PC-3 (cell line): Measurements from ENCODE around the gene TRIM45.

ENCODE experiments used
- EZH2 ChIP-seq: fragments of 300-600 bp; sonication (generic); IDR thresholded peaks from one replicate; pipeline ENCODE4 v1.6.1; 2017; ENCODE audit warnings: antibody characterized with exemption, mild to moderate bottlenecking, low read length; ENCODE audit not compliant: unreplicated experiment
- EZH2phosphoT487 ChIP-seq: fragments of 300-600 bp; sonication (generic); IDR thresholded peaks from 2 replicates; pipeline ENCODE4 v1.6.1; 2018; ENCODE audit warnings: mild to moderate bottlenecking, antibody characterized with exemption, low read length, borderline replicate concordance
- TF ChIP-seq, protein P1 (sequence below): fragments of 300-600 bp; sonication (generic); conservative IDR thresholded peaks from 2 replicates; pipeline ENCODE4 v1.5.1; 2017; ENCODE audit warnings: antibody characterized with exemption, low read depth, mild to moderate bottlenecking, low read length

- TF ChIP-seq, protein P1, sequence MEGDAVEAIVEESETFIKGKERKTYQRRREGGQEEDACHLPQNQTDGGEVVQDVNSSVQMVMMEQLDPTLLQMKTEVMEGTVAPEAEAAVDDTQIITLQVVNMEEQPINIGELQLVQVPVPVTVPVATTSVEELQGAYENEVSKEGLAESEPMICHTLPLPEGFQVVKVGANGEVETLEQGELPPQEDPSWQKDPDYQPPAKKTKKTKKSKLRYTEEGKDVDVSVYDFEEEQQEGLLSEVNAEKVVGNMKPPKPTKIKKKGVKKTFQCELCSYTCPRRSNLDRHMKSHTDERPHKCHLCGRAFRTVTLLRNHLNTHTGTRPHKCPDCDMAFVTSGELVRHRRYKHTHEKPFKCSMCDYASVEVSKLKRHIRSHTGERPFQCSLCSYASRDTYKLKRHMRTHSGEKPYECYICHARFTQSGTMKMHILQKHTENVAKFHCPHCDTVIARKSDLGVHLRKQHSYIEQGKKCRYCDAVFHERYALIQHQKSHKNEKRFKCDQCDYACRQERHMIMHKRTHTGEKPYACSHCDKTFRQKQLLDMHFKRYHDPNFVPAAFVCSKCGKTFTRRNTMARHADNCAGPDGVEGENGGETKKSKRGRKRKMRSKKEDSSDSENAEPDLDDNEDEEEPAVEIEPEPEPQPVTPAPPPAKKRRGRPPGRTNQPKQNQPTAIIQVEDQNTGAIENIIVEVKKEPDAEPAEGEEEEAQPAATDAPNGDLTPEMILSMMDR = no peak
- TF ChIP-seq EZH2 (no peak), EZH2phosphoT487 (no peak)
Observed at GRCh38 chr1:117070124-117070523, 51.4 kb downstream of the TRIM45 start.
